SH-SY5Y (cell line): ENCODE data around the gene ARHGAP42.

ENCODE experiments used
- GATA2 ChIP-seq: IDR thresholded peaks from 2 replicates; pipeline ENCODE4 v1.6.1; 2011; ENCODE audit warnings: mild to moderate bottlenecking, low read depth, low read length
- GATA3 ChIP-seq: IDR thresholded peaks from 2 replicates; pipeline ENCODE4 v1.6.1; 2011; ENCODE audit warnings: low read depth, mild to moderate bottlenecking, low read length, moderate library complexity

GRCh38 chr11:100727410-100727809 is 40.3 kb downstream of the ARHGAP42 start:
- no peak for TF ChIP-seq GATA2
- no peak for TF ChIP-seq GATA3
